Neural cell (in vitro differentiated cells): ENCODE results near the gene SLC13A5. TPM values are rescaled to one million over a fixed set of nuclear protein-coding genes. Genes with fewer than 3 reads are reported as not detected.

Experiments
- H2AFZ ChIP-seq: fragments of 200-600, 300-800 bp; sonication (generic), shearing (Covaris generic); 2 replicates; pipeline ENCODE4 v1.6.0; 2014; ENCODE audit warnings: low read depth, mild to moderate bottlenecking, antibody characterized with exemption, low read length, moderate library complexity
- H3F3A ChIP-seq: fragments of 200-600 bp; shearing (Covaris generic); 2 replicates; pipeline ENCODE4 v1.6.1; 2016; ENCODE audit warnings: mild to moderate bottlenecking, moderate library complexity, mixed read lengths, antibody characterized with exemption, low read length; ENCODE audit not compliant: insufficient read depth, poor library complexity, severe bottlenecking
- H3K27ac ChIP-seq: fragments of 200-600, 300-800 bp; sonication (generic), shearing (Covaris generic); 2 replicates; pipeline ENCODE4 v1.5.1; 2014; ENCODE audit warnings: mild to moderate bottlenecking, low read length, moderate library complexity
- H3K27me3 ChIP-seq: fragments of 300-800, 200-600 bp; sonication (generic), shearing (Covaris generic); 2 replicates; pipeline ENCODE4 v1.6.0; 2014; ENCODE audit warnings: mild to moderate bottlenecking, low read depth, low read length, moderate library complexity; ENCODE audit not compliant: insufficient read depth
- H3K36me3 ChIP-seq: fragments of 300-800, 200-600 bp; sonication (generic), shearing (Covaris generic); 2 replicates; pipeline ENCODE4 v1.5.1; 2014; ENCODE audit warnings: mild to moderate bottlenecking, antibody characterized with exemption, low read length, moderate library complexity; ENCODE audit not compliant: insufficient read depth
- H3K4me2 ChIP-seq: fragments of 300-800, 200-600 bp; sonication (generic), shearing (Covaris generic); 2 replicates; pipeline ENCODE4 v1.6.0; 2014; ENCODE audit warnings: mild to moderate bottlenecking, low read length
- H3K4me3 ChIP-seq: fragments of 300-800, 200-600 bp; sonication (generic), shearing (Covaris generic); 2 replicates; pipeline ENCODE4 v1.5.1; 2014; ENCODE audit warnings: mild to moderate bottlenecking, low read length, moderate library complexity
- H3K79me2 ChIP-seq: fragments of 200-600 bp; shearing (Covaris generic); replicated peaks from 2 replicates; pipeline ENCODE4 v1.6.0; 2014; ENCODE audit warnings: mild to moderate bottlenecking, low read length, moderate library complexity; ENCODE audit not compliant: insufficient read depth
- H3K9ac ChIP-seq: fragments of 300-800, 200-600 bp; sonication (generic), shearing (Covaris generic); 2 replicates; pipeline ENCODE4 v1.6.1; 2016; ENCODE audit warnings: mild to moderate bottlenecking, low read length, mixed read lengths
- H3K9me2 ChIP-seq: fragments of 200-600 bp; shearing (Covaris generic); 2 replicates; pipeline ENCODE4 v1.6.1; 2016; ENCODE audit warnings: mild to moderate bottlenecking, low read length, mixed read lengths; ENCODE audit not compliant: insufficient read depth
- H3K9me3 ChIP-seq: fragments of 200-600, 300-800 bp; sonication (generic), shearing (Covaris generic); 2 replicates; pipeline ENCODE4 v1.6.1; 2016; ENCODE audit warnings: mild to moderate bottlenecking, mixed run types, low read length, moderate library complexity, mixed read lengths
- H4K20me1 ChIP-seq: fragments of 200-600 bp; shearing (Covaris generic); 2 replicates; pipeline ENCODE4 v1.6.1; 2016; ENCODE audit warnings: mild to moderate bottlenecking, mixed run types; ENCODE audit not compliant: insufficient read depth
- CTCF ChIP-seq: fragments of 450-650 bp; IDR thresholded peaks from 2 replicates; pipeline ENCODE4 v1.5.1; 2014; ENCODE audit warnings: antibody characterized with exemption, mild to moderate bottlenecking, moderate library complexity; ENCODE audit not compliant: poor library complexity, severe bottlenecking
- EP300 ChIP-seq: fragments of 450-650 bp; conservative IDR thresholded peaks from 2 replicates; pipeline ENCODE4 v1.6.1; 2014; ENCODE audit warnings: antibody characterized with exemption, mild to moderate bottlenecking, moderate library complexity; ENCODE audit not compliant: poor library complexity, severe bottlenecking
- MXI1 ChIP-seq: fragments of 450-650 bp; conservative IDR thresholded peaks from 2 replicates; pipeline ENCODE4 v1.6.1; 2014; ENCODE audit warnings: antibody characterized with exemption, mild to moderate bottlenecking; ENCODE audit not compliant: poor library complexity, severe bottlenecking
- POLR2AphosphoS5 ChIP-seq: IDR thresholded peaks from 2 replicates; pipeline ENCODE4 v1.6.1; 2012
- RAD21 ChIP-seq: fragments of 450-650 bp; conservative IDR thresholded peaks from 2 replicates; pipeline ENCODE4 v1.6.1; 2014; ENCODE audit warnings: antibody characterized with exemption, mild to moderate bottlenecking, moderate library complexity
- REST ChIP-seq: IDR thresholded peaks from 2 replicates; pipeline ENCODE4 v1.6.1; 2012; ENCODE audit warnings: borderline replicate concordance
- SMC3 ChIP-seq: fragments of 450-650 bp; conservative IDR thresholded peaks from 2 replicates; pipeline ENCODE4 v1.6.1; 2014; ENCODE audit warnings: antibody characterized with exemption, mild to moderate bottlenecking, moderate library complexity; ENCODE audit not compliant: poor library complexity
- TAF1 ChIP-seq: IDR thresholded peaks from 2 replicates; pipeline ENCODE4 v1.6.1; 2012; ENCODE audit warnings: low read depth
- polyA plus RNA-seq: library from polyadenylated mRNA; depleted of rRNA; stranded (reverse); fragments of >200 nt; gene quantifications from 2 replicates; pipeline ENCODE4 v1.2.3, GENCODE V29; 2014

The SLC13A5 gene
- polyA plus RNA-seq, 1 donor from 2014 or later, result not detected

- no peak overlapping the region for H3K4me2 ChIP-seq
- H3K27ac ChIP-seq, result no peak overlapping the region
- TF ChIP-seq TAF1 (no peak), SMC3 (no peak), POLR2AphosphoS5 (no peak), MXI1 (no peak), EP300 (no peak), RAD21 (no peak), CTCF (no peak), REST (no peak)
- H3F3A ChIP-seq, result no peaks in the 10 kb centered on the region
- H3K79me2 ChIP-seq, result no peaks in the 10 kb centered on the region
- no peaks in the 10 kb centered on the region for H3K27me3 ChIP-seq
- no peaks in the 10 kb centered on the region for H4K20me1 ChIP-seq
- H2AFZ ChIP-seq, result no peak overlapping the region
- H3K36me3 ChIP-seq, result no peaks in the 10 kb centered on the region
- H3K9me2 ChIP-seq, result no peaks in the 10 kb centered on the region
- no peaks in the 10 kb centered on the region for H3K9me3 ChIP-seq
- H3K4me3 ChIP-seq, result no peak overlapping the region
- no peak overlapping the region for H3K9ac ChIP-seq
Observed at GRCh38 chr17:6681176-6681575, 32.0 kb downstream of the SLC13A5 start.

DNA sequence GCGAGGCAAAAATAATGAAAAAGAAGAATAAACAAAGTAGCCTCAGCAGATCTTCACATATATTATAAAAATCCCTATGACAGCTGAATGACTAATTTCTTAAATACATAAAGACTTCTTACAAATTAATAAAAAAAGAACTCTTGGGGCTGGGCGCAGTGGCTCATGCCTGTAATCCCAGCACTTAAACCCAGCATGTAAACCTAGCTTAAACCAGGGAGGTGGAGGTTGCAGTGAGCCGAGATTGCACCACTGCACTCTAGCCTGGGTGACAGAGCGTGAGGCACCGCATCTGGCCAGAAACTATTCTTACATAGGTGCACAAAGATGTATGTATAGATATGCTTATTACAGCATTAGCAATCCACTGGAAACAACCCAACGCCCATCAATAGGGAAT is 33.9 kb downstream of the SLC13A5 start:
- Histone ChIP-seq H3K9me3 (no peaks in the 10 kb centered on the region), H4K20me1 (no peaks in the 10 kb centered on the region), H3K36me3 (no peaks in the 10 kb centered on the region), H3K9me2 (no peaks in the 10 kb centered on the region), H3K4me2 (no peak overlapping the region), H3K4me3 (no peak overlapping the region), H3K9ac (no peak overlapping the region), H2AFZ (no peak overlapping the region), H3K27ac (no peak overlapping the region), H3K79me2 (no peaks in the 10 kb centered on the region), H3F3A (no peaks in the 10 kb centered on the region), H3K27me3 (no peaks in the 10 kb centered on the region)
- no peak for TF ChIP-seq RAD21
- TF ChIP-seq CTCF, result no peak
